Osteocyte (in vitro differentiated cells): ENCODE data around the gene GMCL2. TPM values are rescaled to one million over a fixed set of nuclear protein-coding genes. Genes with fewer than 3 reads are reported as not detected.
"Not testable (repeated sequence)": the region's sequence is repeated elsewhere in the genome, so short reads cannot be mapped to it uniquely, and the experiment has no call there.

Source experiments
- DNase-seq: peaks from one replicate; pipeline ENCODE4 v3.0.0; 2021; ENCODE audit warnings: mixed read lengths; ENCODE audit not compliant: unreplicated experiment; ENCODE audit errors: extremely low spot score
- H3K27ac Mint-ChIP-seq: one replicate; pipeline ENCODE4 v1.8.0; 2021; ENCODE audit warnings: mild to moderate bottlenecking, mixed read lengths; ENCODE audit not compliant: unreplicated experiment
- H3K27me3 Mint-ChIP-seq: one replicate; pipeline ENCODE4 v1.8.0; 2021; ENCODE audit warnings: mixed read lengths; ENCODE audit not compliant: unreplicated experiment
- H3K36me3 Mint-ChIP-seq: one replicate; pipeline ENCODE4 v1.8.0; 2021; ENCODE audit warnings: mixed read lengths; ENCODE audit not compliant: unreplicated experiment
- H3K4me1 Mint-ChIP-seq: one replicate; pipeline ENCODE4 v1.8.0; 2021; ENCODE audit warnings: mixed read lengths; ENCODE audit not compliant: unreplicated experiment
- H3K4me3 Mint-ChIP-seq: one replicate; pipeline ENCODE4 v1.8.0; 2021; ENCODE audit warnings: mild to moderate bottlenecking, moderate library complexity, mixed read lengths; ENCODE audit not compliant: unreplicated experiment
- H3K9me3 Mint-ChIP-seq: one replicate; pipeline ENCODE4 v1.8.0; 2021; ENCODE audit warnings: mixed read lengths; ENCODE audit not compliant: unreplicated experiment
- total RNA-seq: library from RNA; stranded (reverse); gene quantifications from 2 replicates; pipeline ENCODE4 v1.2.1, GENCODE V29; 2021
- TF ChIP-seq, protein P1 (sequence below): fragments of 200-600 bp; sonication (generic); IDR thresholded peaks from 2 replicates; pipeline ENCODE4 v1.5.0; 2021; ENCODE audit warnings: antibody characterized with exemption, mild to moderate bottlenecking, moderate library complexity

The GMCL2 gene
- total RNA-seq, 1 donor from 2014 or later, result not detected

DNA sequence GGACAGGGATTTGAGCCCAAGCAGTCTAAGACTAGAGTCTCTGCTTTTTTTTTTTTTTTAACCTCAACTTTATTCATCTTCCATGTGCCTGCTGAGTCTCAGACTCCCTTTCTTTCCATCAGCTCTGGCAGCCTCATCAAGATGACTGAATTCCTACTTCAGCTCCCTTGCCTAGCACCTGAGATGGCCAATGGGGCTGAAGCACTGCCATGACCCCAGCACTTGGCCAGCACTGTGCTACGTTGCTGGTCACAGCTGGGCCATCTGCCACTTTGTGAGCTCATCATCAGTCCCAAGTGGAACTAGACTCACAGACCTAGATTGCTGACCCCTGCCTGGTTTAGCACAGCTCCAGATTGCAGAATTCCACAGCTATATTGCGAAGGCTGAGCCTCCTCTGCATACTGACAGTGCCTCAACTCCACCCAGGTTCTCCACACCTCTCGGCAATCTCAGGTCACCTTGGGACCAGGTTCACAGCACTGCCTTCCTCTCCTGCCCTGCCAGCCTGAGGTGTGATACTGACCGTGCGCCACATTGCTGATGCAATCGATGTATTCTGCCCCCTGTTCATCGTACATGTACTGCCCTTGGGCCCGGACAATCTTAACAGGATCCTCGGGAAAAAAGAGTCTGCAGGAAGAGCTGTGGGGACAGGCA is 43.8 kb upstream of the GMCL2 start:
- Mint-ChIP-seq H3K4me1 (peaks cover 27% of the 10 kb centered on the region), H3K27ac (peak overlapping the region; percentile 55)

DNA sequence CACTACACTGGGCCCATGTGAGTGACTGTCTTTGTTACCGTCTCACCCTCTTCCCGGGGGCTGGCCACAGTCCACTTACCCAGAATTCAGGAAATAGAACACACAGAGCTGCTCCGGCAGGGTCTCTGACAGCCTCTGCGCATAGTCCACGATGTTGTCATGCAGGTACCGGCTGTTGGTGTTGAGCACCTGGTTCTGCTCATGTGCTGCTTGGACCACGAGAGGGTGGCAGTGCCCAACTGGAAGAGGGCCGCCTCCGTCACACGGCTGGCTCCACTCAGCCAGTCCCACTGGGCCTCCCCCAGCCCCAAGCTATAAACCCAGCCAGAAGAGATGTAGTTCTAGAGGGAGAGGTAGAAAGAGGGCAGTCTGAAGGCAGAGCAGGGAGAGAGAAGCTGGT is 42.7 kb upstream of the GMCL2 start:
- DNase-seq, result no peak
- H3K4me1 Mint-ChIP-seq, result peaks cover 25% of the 10 kb centered on the region
- H3K27ac Mint-ChIP-seq, result no peak overlapping the region
- TF ChIP-seq, protein P1, sequence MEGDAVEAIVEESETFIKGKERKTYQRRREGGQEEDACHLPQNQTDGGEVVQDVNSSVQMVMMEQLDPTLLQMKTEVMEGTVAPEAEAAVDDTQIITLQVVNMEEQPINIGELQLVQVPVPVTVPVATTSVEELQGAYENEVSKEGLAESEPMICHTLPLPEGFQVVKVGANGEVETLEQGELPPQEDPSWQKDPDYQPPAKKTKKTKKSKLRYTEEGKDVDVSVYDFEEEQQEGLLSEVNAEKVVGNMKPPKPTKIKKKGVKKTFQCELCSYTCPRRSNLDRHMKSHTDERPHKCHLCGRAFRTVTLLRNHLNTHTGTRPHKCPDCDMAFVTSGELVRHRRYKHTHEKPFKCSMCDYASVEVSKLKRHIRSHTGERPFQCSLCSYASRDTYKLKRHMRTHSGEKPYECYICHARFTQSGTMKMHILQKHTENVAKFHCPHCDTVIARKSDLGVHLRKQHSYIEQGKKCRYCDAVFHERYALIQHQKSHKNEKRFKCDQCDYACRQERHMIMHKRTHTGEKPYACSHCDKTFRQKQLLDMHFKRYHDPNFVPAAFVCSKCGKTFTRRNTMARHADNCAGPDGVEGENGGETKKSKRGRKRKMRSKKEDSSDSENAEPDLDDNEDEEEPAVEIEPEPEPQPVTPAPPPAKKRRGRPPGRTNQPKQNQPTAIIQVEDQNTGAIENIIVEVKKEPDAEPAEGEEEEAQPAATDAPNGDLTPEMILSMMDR, result no peak
- H3K9me3 Mint-ChIP-seq, result peaks cover 9% of the 10 kb centered on the region
- peak overlapping the region; percentile 22 for H3K4me3 Mint-ChIP-seq
- H3K27me3 Mint-ChIP-seq, result no peaks in the 10 kb centered on the region
- peaks cover 42% of the 10 kb centered on the region for H3K36me3 Mint-ChIP-seq

More for the DNA sequence above, 43.8 kb upstream of the GMCL2 start:
- H3K9me3 Mint-ChIP-seq, result peaks cover 9% of the 10 kb centered on the region
- peak overlapping the region; percentile 81 for H3K4me3 Mint-ChIP-seq
- H3K36me3 Mint-ChIP-seq, result peaks cover 37% of the 10 kb centered on the region
- TF ChIP-seq, protein P1, result no peak
- DNase-seq, result no peak
- H3K27me3 Mint-ChIP-seq, result no peaks in the 10 kb centered on the region

DNA sequence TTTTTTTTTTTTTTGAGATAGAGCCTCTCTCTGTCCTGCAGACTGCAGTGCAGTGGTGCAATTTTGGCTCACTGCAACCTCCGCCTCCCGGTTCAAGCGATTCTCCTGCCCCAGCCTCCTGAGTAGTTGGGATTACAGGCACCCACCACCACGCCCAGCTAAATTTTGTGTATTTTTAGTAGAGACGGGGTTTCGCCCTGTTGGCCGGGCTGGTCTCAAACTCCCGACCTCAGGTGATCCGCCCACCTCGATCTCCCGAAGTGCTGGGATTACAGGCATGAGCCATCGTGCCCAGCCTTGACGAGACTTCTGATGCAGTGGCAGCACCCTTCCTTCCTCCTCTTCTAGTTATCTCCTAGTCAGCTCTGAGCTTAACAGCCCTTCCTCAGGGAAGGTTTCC is 41.9 kb upstream of the GMCL2 start:
- peaks cover 42% of the 10 kb centered on the region for H3K36me3 Mint-ChIP-seq
- H3K27me3 Mint-ChIP-seq, H3K4me3 Mint-ChIP-seq, DNase-seq, H3K27ac Mint-ChIP-seq, H3K9me3 Mint-ChIP-seq: not testable (repeated sequence)
- H3K4me1 Mint-ChIP-seq, result peaks cover 24% of the 10 kb centered on the region

DNA sequence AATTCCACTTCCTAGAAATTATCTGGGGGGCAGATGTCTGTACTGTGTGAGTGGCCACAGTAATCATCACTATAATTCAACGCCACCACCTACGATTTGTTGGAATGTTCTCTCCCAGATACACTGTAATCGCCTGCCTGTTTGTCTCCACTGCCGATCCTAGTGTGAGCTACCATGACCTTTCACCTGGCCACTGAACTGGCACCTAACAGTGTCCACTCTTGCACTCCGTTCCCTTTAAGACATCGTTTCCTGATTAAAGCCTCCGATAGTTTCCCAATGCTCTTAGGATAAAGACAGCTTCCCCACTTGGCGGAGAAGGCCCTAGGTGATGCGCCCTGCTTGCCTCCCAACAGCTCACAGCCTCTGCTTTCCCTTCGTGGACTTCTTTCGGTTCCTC is 41.4 kb upstream of the GMCL2 start:
- peaks cover 24% of the 10 kb centered on the region for H3K4me1 Mint-ChIP-seq
- H3K4me3 Mint-ChIP-seq, result no peak overlapping the region
- no peak for DNase-seq
- H3K9me3 Mint-ChIP-seq, result peaks cover 9% of the 10 kb centered on the region
- no peak overlapping the region for H3K27ac Mint-ChIP-seq
- no peaks in the 10 kb centered on the region for H3K27me3 Mint-ChIP-seq
- TF ChIP-seq, protein P1, result no peak
- peaks cover 43% of the 10 kb centered on the region for H3K36me3 Mint-ChIP-seq

DNA sequence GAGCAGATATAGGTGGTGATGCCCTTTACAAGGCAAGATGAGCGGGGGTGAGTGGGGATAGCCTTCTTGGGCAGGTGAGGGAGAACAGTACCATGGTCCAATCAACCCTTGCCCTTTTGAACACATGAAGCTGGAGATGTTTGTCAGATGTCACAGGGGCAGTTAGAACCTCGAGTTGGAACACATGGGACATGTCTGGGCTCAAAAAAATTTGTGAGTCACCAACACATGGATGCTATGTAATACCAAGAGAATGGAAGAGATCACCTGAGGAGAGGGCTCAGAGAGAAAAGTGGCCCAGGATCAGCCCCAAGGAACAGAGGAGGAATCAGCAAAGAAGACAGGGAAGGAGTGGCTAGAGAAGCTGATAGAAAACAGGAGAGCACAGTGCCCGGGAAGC is 40.8 kb upstream of the GMCL2 start:
- TF ChIP-seq, protein P1, result no peak
- Mint-ChIP-seq H3K4me1 (peaks cover 22% of the 10 kb centered on the region), H3K27me3 (no peaks in the 10 kb centered on the region), H3K4me3 (no peak overlapping the region), H3K27ac (no peak overlapping the region), H3K36me3 (peaks cover 43% of the 10 kb centered on the region), H3K9me3 (peaks cover 9% of the 10 kb centered on the region)
- no peak for DNase-seq
